Subcutaneous adipose tissue (tissue), 4 donors: ENCODE data around the gene AGAP1. TPM values are rescaled to one million over a fixed set of nuclear protein-coding genes. Genes with fewer than 3 reads are reported as not detected.

Source experiments
- CTCF ChIP-seq: fragments of 450-650 bp; IDR thresholded peaks from one replicate; pipeline ENCODE4 v1.5.1; 2016; ENCODE audit warnings: low read depth, mild to moderate bottlenecking, control low read depth, antibody characterized with exemption, moderate library complexity
- total RNA-seq, 4 donors: library from RNA; depleted of rRNA; stranded (reverse); fragments of >200 nt; gene quantifications; one replicate each; pipeline ENCODE4 v1.1.0, GENCODE V29; 2016

Gene AGAP1
- total RNA-seq, 4 donors from 2014 or later = 13.6 to 26.3 (median 23.6) TPM

- TF ChIP-seq CTCF = no peak
These were observed 628.4 kb downstream of the AGAP1 start for GRCh38 chr2:236122236-236122635.

DNA sequence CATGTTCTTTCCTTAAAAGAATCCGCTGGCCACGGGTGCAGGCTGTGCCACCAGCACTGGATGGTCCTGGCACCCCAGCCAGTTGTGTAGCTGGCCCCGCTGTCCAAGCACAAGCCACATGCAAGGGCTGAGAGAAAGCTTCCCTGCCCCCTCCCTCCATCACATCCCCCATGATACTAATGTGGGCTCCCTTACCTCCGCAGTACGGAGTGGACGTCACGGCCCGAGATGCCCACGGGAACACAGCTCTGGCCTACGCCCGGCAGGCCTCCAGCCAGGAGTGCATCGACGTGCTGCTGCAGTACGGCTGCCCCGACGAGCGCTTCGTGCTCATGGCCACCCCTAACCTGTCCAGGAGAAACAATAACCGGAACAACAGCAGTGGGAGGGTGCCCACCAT is 629.9 kb downstream of the AGAP1 start:
- TF ChIP-seq CTCF = no peak

- TF ChIP-seq CTCF = no peak
These were observed 630.5 kb downstream of the AGAP1 start for GRCh38 chr2:236124182-236124893.

DNA sequence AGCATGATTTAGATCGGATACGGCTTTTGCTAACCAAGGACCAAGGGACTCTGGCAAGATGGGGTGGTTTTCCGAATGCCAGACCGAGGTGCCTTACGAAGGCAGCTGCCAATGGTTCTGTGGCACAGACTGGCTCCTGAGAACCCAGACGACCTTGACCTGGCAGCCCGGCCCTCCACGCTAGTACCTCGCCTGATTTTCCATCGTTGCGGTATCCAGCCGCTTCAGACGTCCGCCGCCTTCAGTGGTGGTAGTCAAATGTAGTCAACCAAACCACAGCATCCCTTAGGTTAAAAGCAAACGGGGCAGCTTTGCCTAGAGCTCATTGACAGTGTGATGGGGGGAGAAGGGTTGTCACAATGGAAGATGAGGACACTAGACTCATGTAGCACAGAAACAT is 631.7 kb downstream of the AGAP1 start:
- TF ChIP-seq CTCF = no peak

DNA sequence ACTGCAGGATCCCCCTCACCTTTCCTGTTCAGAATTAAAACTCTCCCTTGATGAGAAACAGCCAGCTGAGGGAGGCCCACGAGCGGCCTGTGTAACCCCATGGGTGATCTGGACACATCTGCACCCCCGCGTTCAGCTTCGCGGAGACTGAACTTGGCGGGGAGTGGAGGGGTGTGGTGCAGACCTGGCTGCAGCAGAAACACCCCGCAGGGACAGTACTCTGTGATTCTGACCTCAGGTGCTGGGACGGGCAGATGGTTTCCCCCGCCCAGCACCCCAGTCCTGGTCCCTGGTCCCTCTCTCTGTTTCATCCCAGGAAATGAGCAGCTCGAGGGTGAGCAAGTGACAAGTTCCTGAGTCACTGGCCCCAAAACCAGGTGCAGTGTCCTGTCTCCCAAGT is 633.2 kb downstream of the AGAP1 start:
- no peak for TF ChIP-seq CTCF

DNA sequence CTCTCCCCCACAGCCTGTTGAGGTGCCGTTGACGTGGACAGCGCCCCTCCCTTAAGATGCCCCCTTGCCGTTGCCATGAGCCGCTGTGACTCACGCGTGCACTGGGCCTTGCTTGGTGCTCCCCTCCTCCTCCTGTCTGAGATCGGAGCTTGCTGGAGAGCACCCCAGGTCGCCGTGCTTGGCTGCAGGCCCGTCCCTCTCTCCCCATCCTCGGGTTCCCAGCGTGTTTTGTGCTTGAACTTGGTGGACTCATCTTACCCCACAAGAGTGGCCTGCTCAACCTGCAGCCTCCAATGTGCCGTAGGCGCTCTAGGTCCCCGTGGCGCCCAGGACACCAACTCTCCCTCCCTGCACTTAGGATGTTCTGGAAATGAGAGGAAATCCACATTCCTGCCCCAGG is 634.5 kb downstream of the AGAP1 start:
- TF ChIP-seq CTCF = no peak

- TF ChIP-seq CTCF = no peak
These were observed 636.1 kb downstream of the AGAP1 start for GRCh38 chr2:236129935-236130334.
